Neuronal stem cell (in vitro differentiated cells): ENCODE data around the gene IQGAP3.

Experiments used
- DNase-seq: peaks from one replicate; pipeline ENCODE4 v3.0.0-alpha.2; 2013; ENCODE audit warnings: low spot score
- H2AFZ ChIP-seq: one replicate; pipeline ENCODE4 v1.6.1; 2013; ENCODE audit warnings: mild to moderate bottlenecking, low read length, inconsistent platforms
- H2AK5ac ChIP-seq: 2 replicates; pipeline ENCODE4 v1.6.1; 2013; ENCODE audit warnings: low read depth, mild to moderate bottlenecking, inconsistent platforms, low read length, moderate library complexity, mixed read lengths
- H2BK120ac ChIP-seq: 2 replicates; pipeline ENCODE4 v1.6.1; 2013; ENCODE audit warnings: low read depth, mild to moderate bottlenecking, inconsistent platforms, low read length, moderate library complexity, mixed read lengths
- H2BK12ac ChIP-seq: one replicate; pipeline ENCODE4 v1.6.1; 2013; ENCODE audit warnings: low read length, inconsistent platforms
- H2BK15ac ChIP-seq: 2 replicates; pipeline ENCODE4 v1.6.1; 2013; ENCODE audit warnings: mild to moderate bottlenecking, low read length, inconsistent platforms, mixed read lengths
- H2BK5ac ChIP-seq: one replicate; pipeline ENCODE4 v1.6.1; 2013; ENCODE audit warnings: inconsistent platforms, mild to moderate bottlenecking, low read length, moderate library complexity
- H3K14ac ChIP-seq: one replicate; pipeline ENCODE4 v1.6.1; 2013; ENCODE audit warnings: low read length, inconsistent platforms
- H3K18ac ChIP-seq: 2 replicates; pipeline ENCODE4 v1.6.1; 2013; ENCODE audit warnings: low read length, inconsistent platforms
- H3K23ac ChIP-seq: 2 replicates; pipeline ENCODE4 v1.6.1; 2013; ENCODE audit warnings: low read depth, mild to moderate bottlenecking, mixed read lengths, low read length, inconsistent platforms; ENCODE audit not compliant: poor library complexity
- H3K27ac ChIP-seq: replicated peaks from 3 replicates; pipeline ENCODE4 v1.5.1; 2013; ENCODE audit warnings: low read length, inconsistent platforms
- H3K27me3 ChIP-seq, 3 experiments: 2 replicates each; pipeline ENCODE4 v1.6.1; 2013; ENCODE audit warnings: low read length in 3 of 3, mild to moderate bottlenecking in 2 of 3, inconsistent platforms in 1 of 3, low read depth in 1 of 3, mixed read lengths in 1 of 3, moderate library complexity in 1 of 3; ENCODE audit not compliant: control insufficient read depth in 3 of 3, insufficient read depth in 3 of 3
- H3K36me3 ChIP-seq, 2 donors: replicated peaks in 1 of 2; 2 replicates each; pipeline ENCODE4 v1.6.1; 2013; ENCODE audit warnings: low read length in 2 of 2; ENCODE audit not compliant: control insufficient read depth in 2 of 2, insufficient read depth in 2 of 2
- H3K4ac ChIP-seq: 2 replicates; pipeline ENCODE4 v1.6.1; 2013; ENCODE audit warnings: inconsistent platforms, mild to moderate bottlenecking, low read length, moderate library complexity
- H3K4me1 ChIP-seq, 2 donors: 1 replicate in 1 of 2; 2 replicates in 1 of 2; pipeline ENCODE4 v1.6.1; 2013; ENCODE audit warnings: low read length in 2 of 2, low read depth in 1 of 2; ENCODE audit not compliant: control insufficient read depth in 2 of 2, insufficient read depth in 1 of 2
- H3K4me2 ChIP-seq: one replicate; pipeline ENCODE4 v1.6.1; 2013; ENCODE audit warnings: mild to moderate bottlenecking, low read length, inconsistent platforms; ENCODE audit not compliant: insufficient read depth, poor library complexity, severe bottlenecking
- H3K4me3 ChIP-seq, 2 donors: 2 replicates each; pipeline ENCODE4 v1.5.1; 2013; ENCODE audit warnings: low read length in 2 of 2, mild to moderate bottlenecking in 2 of 2, inconsistent platforms in 1 of 2, moderate library complexity in 1 of 2
- H3K79me1 ChIP-seq: one replicate; pipeline ENCODE4 v1.6.1; 2013; ENCODE audit warnings: low read depth, mild to moderate bottlenecking, inconsistent platforms, low read length, moderate library complexity
- H3K9ac ChIP-seq: one replicate; pipeline ENCODE4 v1.6.1; 2013; ENCODE audit warnings: mild to moderate bottlenecking, low read depth, low read length, inconsistent platforms; ENCODE audit not compliant: poor library complexity
- H3K9me3 ChIP-seq, 2 donors: replicated peaks in 1 of 2; 2 replicates each; pipeline versions ENCODE3 to v1.6.1; 2013; ENCODE audit warnings: low read length in 2 of 2, mild to moderate bottlenecking in 2 of 2, inconsistent platforms in 1 of 2, low read depth in 1 of 2, mixed read lengths in 1 of 2, moderate library complexity in 1 of 2; ENCODE audit not compliant: control insufficient read depth in 2 of 2, insufficient read depth in 1 of 2
- H4K8ac ChIP-seq: one replicate; pipeline ENCODE4 v1.6.1; 2013; ENCODE audit warnings: low read depth, mild to moderate bottlenecking, inconsistent platforms, low read length, moderate library complexity
- H4K91ac ChIP-seq: one replicate; pipeline ENCODE4 v1.6.1; 2013; ENCODE audit warnings: low read length, low read depth, mild to moderate bottlenecking, inconsistent platforms; ENCODE audit not compliant: poor library complexity
- WGBS, 2 donors: extraction: QIAGEN DNeasy Blood & Tissue Kit; methylation state at CpG; one replicate each; pipeline ENCODE4 v1.1.7; 2013; ENCODE audit warnings: missing lambda C conversion rate in 2 of 2, mixed read lengths in 1 of 2; ENCODE audit not compliant: insufficient read length in 2 of 2, insufficient replicate concordance in 1 of 2; ENCODE audit errors: extremely low coverage in 2 of 2; 5-methylcytosine and 5-hydroxymethylcytosine counted together

IQGAP3 gene

GRCh38 chr1:156538711-156539440 is 33.5 kb downstream of the IQGAP3 start:
- no peak overlapping the region for H2AFZ ChIP-seq
- no peak overlapping the region for H3K23ac ChIP-seq
- H4K8ac ChIP-seq = no peak overlapping the region
- no CpG with 5 or more reads among the region's 10 CpGs for WGBS, 2 donors
- H3K4ac ChIP-seq = no peak overlapping the region
- H3K27ac ChIP-seq = no peak overlapping the region
- peaks cover 55 to 97% of the 10 kb centered on the region in 2 donors for H3K36me3 ChIP-seq
- H2BK15ac ChIP-seq = no peak overlapping the region
- no peak overlapping the region for H2BK120ac ChIP-seq
- H3K27me3 ChIP-seq = no peaks in the 10 kb centered on the region
- DNase-seq = no peak
- no peaks in the 10 kb centered on the region for H3K4me1 ChIP-seq
- H3K18ac ChIP-seq = no peak overlapping the region
- H2AK5ac ChIP-seq = no peak overlapping the region
- H3K14ac ChIP-seq = no peak overlapping the region
- no peak overlapping the region for H4K91ac ChIP-seq
- no peak overlapping the region for H3K9ac ChIP-seq
- no peaks in the 10 kb centered on the region for H3K79me1 ChIP-seq
- H2BK12ac ChIP-seq = no peak overlapping the region
- H3K4me2 ChIP-seq = no peak overlapping the region
- no peak overlapping the region for H2BK5ac ChIP-seq
- H3K4me3 ChIP-seq = no peak overlapping the region
- no peaks in the 10 kb centered on the region for H3K9me3 ChIP-seq

GRCh38 chr1:156537027-156537426 is 35.3 kb downstream of the IQGAP3 start:
- no peak overlapping the region for H2BK120ac ChIP-seq
- H3K9me3 ChIP-seq = no peaks in the 10 kb centered on the region
- H3K27ac ChIP-seq = no peak overlapping the region
- no CpG with 5 or more reads among the region's 9 CpGs for WGBS, 2 donors
- no peak overlapping the region for H4K91ac ChIP-seq
- no peak overlapping the region for H2AK5ac ChIP-seq
- H3K4me1 ChIP-seq = no peaks in the 10 kb centered on the region
- no peak overlapping the region for H3K4me2 ChIP-seq
- peak overlapping the region in 1 of 2 donors; percentile 30 for H3K4me3 ChIP-seq
- no peak overlapping the region for H2BK12ac ChIP-seq
- H3K4ac ChIP-seq = no peak overlapping the region
- H2BK5ac ChIP-seq = no peak overlapping the region
- H2BK15ac ChIP-seq = no peak overlapping the region
- H2AFZ ChIP-seq = no peak overlapping the region
- H3K36me3 ChIP-seq = peaks cover 59 to 97% of the 10 kb centered on the region in 2 donors
- H3K27me3 ChIP-seq = no peaks in the 10 kb centered on the region
- H4K8ac ChIP-seq = no peak overlapping the region
- no peak overlapping the region for H3K18ac ChIP-seq
- H3K79me1 ChIP-seq = no peaks in the 10 kb centered on the region
- no peak overlapping the region for H3K14ac ChIP-seq
- no peak for DNase-seq
- H3K9ac ChIP-seq = no peak overlapping the region
- H3K23ac ChIP-seq = no peak overlapping the region

GRCh38 chr1:156534424-156535060 is 37.8 kb downstream of the IQGAP3 start:
- no peaks in the 10 kb centered on the region for H3K4me1 ChIP-seq

GRCh38 chr1:156533568-156534220 is 38.7 kb downstream of the IQGAP3 start:
- Histone ChIP-seq H3K36me3 (peaks cover 50 to 95% of the 10 kb centered on the region in 2 donors), H2BK5ac (no peak overlapping the region), H3K4me1 (no peaks in the 10 kb centered on the region), H2AFZ (no peak overlapping the region), H3K18ac (no peak overlapping the region), H3K4ac (no peak overlapping the region), H3K27me3 (no peaks in the 10 kb centered on the region), H3K23ac (peak overlapping the region; percentile 62), H3K79me1 (no peaks in the 10 kb centered on the region), H3K27ac (no peak overlapping the region), H4K91ac (no peak overlapping the region), H2BK15ac (no peak overlapping the region), H3K9ac (no peak overlapping the region), H3K14ac (no peak overlapping the region), H3K4me3 (no peak overlapping the region), H4K8ac (no peak overlapping the region), H2BK120ac (no peak overlapping the region), H3K9me3 (peaks cover 0 to 2% of the 10 kb centered on the region in 2 donors), H2AK5ac (no peak overlapping the region), H2BK12ac (no peak overlapping the region), H3K4me2 (no peak overlapping the region)
- DNase-seq = no peak
- WGBS, 2 donors = no CpG with 5 or more reads among the region's 11 CpGs

More at GRCh38 chr1:156534424-156535060, 37.8 kb downstream of the IQGAP3 start:
- Histone ChIP-seq H3K23ac (no peak overlapping the region), H3K27me3 (no peaks in the 10 kb centered on the region), H4K8ac (no peak overlapping the region), H3K9ac (no peak overlapping the region), H2BK120ac (no peak overlapping the region), H3K79me1 (no peaks in the 10 kb centered on the region), H2BK12ac (no peak overlapping the region), H2AK5ac (no peak overlapping the region), H2BK5ac (no peak overlapping the region), H3K18ac (no peak overlapping the region), H2BK15ac (no peak overlapping the region), H2AFZ (no peak overlapping the region), H4K91ac (no peak overlapping the region), H3K14ac (no peak overlapping the region), H3K4me2 (no peak overlapping the region), H3K36me3 (peaks cover 53 to 95% of the 10 kb centered on the region in 2 donors), H3K4ac (no peak overlapping the region), H3K9me3 (no peaks in the 10 kb centered on the region), H3K27ac (no peak overlapping the region), H3K4me3 (no peak overlapping the region)
- no CpG with 5 or more reads among the region's 12 CpGs for WGBS, 2 donors
- no peak for DNase-seq
